Gastroesophageal sphincter (tissue), 4 donors: ENCODE results near the gene RAMP2. TPM values are rescaled to one million over a fixed set of nuclear protein-coding genes. Genes with fewer than 3 reads are reported as not detected.

Experiments used
- ATAC-seq: fragments of 150-250 bp; one replicate; pipeline ENCODE4 v1.9.1; 2016; ENCODE audit warnings: mild to moderate bottlenecking, moderate library complexity
- H3K27ac ChIP-seq, 4 donors: fragments of 200-600 bp; sonication (generic) in 3 of 4; 1 replicate in 3 of 4; 2 replicates in 1 of 4; pipeline ENCODE4 v1.5.1; 2016 to 2019
- H3K27me3 ChIP-seq: fragments of 200-600 bp; sonication (generic); one replicate; pipeline ENCODE4 v1.5.1; 2019
- H3K36me3 ChIP-seq, 2 donors: fragments of 200-600 bp; sonication (generic); one replicate each; pipeline ENCODE4 v1.5.1; 2019; ENCODE audit warnings: control low read depth in 1 of 2
- H3K4me1 ChIP-seq, 3 donors: fragments of 200-600 bp; sonication (generic); 1 replicate in 2 of 3; 2 replicates in 1 of 3; pipeline ENCODE4 v1.5.1; 2016 to 2019; ENCODE audit warnings: control low read depth in 2 of 3
- H3K4me3 ChIP-seq, 2 donors: fragments of 200-600 bp; sonication (generic); one replicate each; pipeline ENCODE4 v1.5.1; 2019; ENCODE audit warnings: mild to moderate bottlenecking in 1 of 2, moderate library complexity in 1 of 2
- H3K9me3 ChIP-seq, 3 donors: fragments of 200-600 bp; sonication (generic); one replicate each; pipeline ENCODE4 v1.5.1; 2017 to 2019; ENCODE audit warnings: control low read depth in 2 of 3
- CTCF ChIP-seq, 4 experiments: fragments of 200-600 bp in 2 of 4; fragments of 450-650 bp in 2 of 4; sonication (generic) in 1 of 4; IDR thresholded peaks; one replicate each; pipeline ENCODE4 v1.5.1; 2017 to 2019; ENCODE audit warnings: antibody characterized with exemption in 4 of 4, mild to moderate bottlenecking in 2 of 4, moderate library complexity in 2 of 4
- EP300 ChIP-seq: sonication (generic); formaldehyde crosslinking; IDR thresholded peaks from one replicate; pipeline ENCODE4 v1.6.1; 2017; ENCODE audit warnings: antibody characterized with exemption, mild to moderate bottlenecking
- POLR2A ChIP-seq, 2 donors: fragments of 450-650 bp; IDR thresholded peaks; one replicate each; pipeline ENCODE4 v1.6.1; 2017; ENCODE audit warnings: antibody characterized with exemption in 2 of 2, mild to moderate bottlenecking in 2 of 2, moderate library complexity in 1 of 2
- POLR2AphosphoS5 ChIP-seq: sonication (generic); formaldehyde crosslinking; IDR thresholded peaks from one replicate; pipeline ENCODE4 v1.6.1; 2017; ENCODE audit warnings: antibody characterized with exemption
- WGBS, 2 donors: methylation state at CpG; one replicate each; pipeline ENCODE4 v1.1.5; 2018; ENCODE audit warnings: low coverage in 1 of 2; 5-methylcytosine and 5-hydroxymethylcytosine counted together
- total RNA-seq, 4 donors: library from RNA; depleted of rRNA; stranded (reverse); fragments of >200 nt; gene quantifications; one replicate each; pipeline ENCODE4 v1.1.0, GENCODE V29; 2016

Gene RAMP2
- total RNA-seq, 4 donors from 2014 or later, result 4.0 to 27.4 (median 21.5) TPM

GRCh38 chr17:42778570-42778969, 17.5 kb downstream of the RAMP2 start:
- WGBS, 2 donors, result 100% methylated on average over 2 of the region's 5 CpGs; no CpG with 5 or more reads in 1 of the 2 donors
- H3K4me3 ChIP-seq, result no peak overlapping the region
- no peaks in the 10 kb centered on the region for H3K9me3 ChIP-seq
- H3K27me3 ChIP-seq, result peaks cover 34% of the 10 kb centered on the region
- peaks cover 0 to 56% (median 12%) of the 10 kb centered on the region in 3 donors for H3K4me1 ChIP-seq
- no peak for ATAC-seq
- no peak overlapping the region for H3K27ac ChIP-seq
- H3K36me3 ChIP-seq, result peaks cover 0 to 50% of the 10 kb centered on the region in 2 donors
- TF ChIP-seq EP300, result no peak
- TF ChIP-seq CTCF (IDR thresholded peaks at IDR 0.05), result no peak
- TF ChIP-seq POLR2A (IDR thresholded peaks at IDR 0.05), result no peak
- TF ChIP-seq POLR2AphosphoS5, result no peak

GRCh38 chr17:42779304-42779935, 18.4 kb downstream of the RAMP2 start:
- H3K36me3 ChIP-seq, result peaks cover 0 to 50% of the 10 kb centered on the region in 2 donors
- peak overlapping the region in 3 of 4 donors; percentile 65 to 76 (median 68) for H3K27ac ChIP-seq
- H3K4me3 ChIP-seq, result no peak overlapping the region
- no peak for TF ChIP-seq POLR2A (IDR thresholded peaks at IDR 0.05)
- TF ChIP-seq POLR2AphosphoS5, result no peak
- no peak for TF ChIP-seq EP300
- TF ChIP-seq CTCF (IDR thresholded peaks at IDR 0.05), result no peak
- peaks cover 0 to 56% (median 6%) of the 10 kb centered on the region in 3 donors for H3K4me1 ChIP-seq
- no peak for ATAC-seq
- H3K27me3 ChIP-seq, result peaks cover 43% of the 10 kb centered on the region
- H3K9me3 ChIP-seq, result no peaks in the 10 kb centered on the region
- WGBS, 2 donors, result 41 to 60% methylated on average over 2 of the region's 3 CpGs

- Histone ChIP-seq H3K9me3 (no peaks in the 10 kb centered on the region), H3K4me1 (peaks cover 0 to 58% (median 6%) of the 10 kb centered on the region in 3 donors), H3K27ac (peak within 1 kb of the TSS in 3 of 4 donors; percentile 65 to 76 (median 68)), H3K36me3 (peaks cover 0 to 47% of the 10 kb centered on the region in 2 donors), H3K27me3 (peaks cover 51% of the 10 kb centered on the region), H3K4me3 (peak within 1 kb of the TSS; percentile 30 to 55)
- ATAC-seq, result peak; percentile 52
- TF ChIP-seq EP300 (no peak), CTCF (IDR thresholded peaks at IDR 0.05) (no peak), POLR2A (IDR thresholded peaks at IDR 0.05) (peak in 1 of 2 donors; percentile 12), POLR2AphosphoS5 (no peak)
- WGBS, 2 donors, result 0% methylated on average over 6 of the region's 65 CpGs; no CpG with 5 or more reads in 1 of the 2 donors
Observed at GRCh38 chr17:42779936-42780850, 19.2 kb downstream of the RAMP2 start, which contains the start of gene WNK4. TSS of gene WNK4 (plus strand) at chr17:42780610. CDS start at chr17:42780699, 89 bp downstream.

GRCh38 chr17:42780851-42781638, 20.0 kb downstream of the RAMP2 start:
- peaks cover 58% of the 10 kb centered on the region for H3K27me3 ChIP-seq
- peak overlapping the region; percentile 30 to 55 for H3K4me3 ChIP-seq
- TF ChIP-seq EP300 (no peak), CTCF (IDR thresholded peaks at IDR 0.05) (no peak), POLR2A (IDR thresholded peaks at IDR 0.05) (no peak), POLR2AphosphoS5 (no peak)
- H3K4me1 ChIP-seq, result peaks cover 0 to 61% (median 6%) of the 10 kb centered on the region in 3 donors
- peaks cover 0 to 38% of the 10 kb centered on the region in 2 donors for H3K36me3 ChIP-seq
- ATAC-seq, result peak; percentile 32
- no peaks in the 10 kb centered on the region for H3K9me3 ChIP-seq
- peak overlapping the region in 3 of 4 donors; percentile 65 to 76 (median 68) for H3K27ac ChIP-seq
- 33% methylated on average over 1 of the region's 39 CpGs; no CpG with 5 or more reads in 1 of the 2 donors for WGBS, 2 donors
